ENCODE data around the gene SIGLEC5.

Gene SIGLEC5

DNA sequence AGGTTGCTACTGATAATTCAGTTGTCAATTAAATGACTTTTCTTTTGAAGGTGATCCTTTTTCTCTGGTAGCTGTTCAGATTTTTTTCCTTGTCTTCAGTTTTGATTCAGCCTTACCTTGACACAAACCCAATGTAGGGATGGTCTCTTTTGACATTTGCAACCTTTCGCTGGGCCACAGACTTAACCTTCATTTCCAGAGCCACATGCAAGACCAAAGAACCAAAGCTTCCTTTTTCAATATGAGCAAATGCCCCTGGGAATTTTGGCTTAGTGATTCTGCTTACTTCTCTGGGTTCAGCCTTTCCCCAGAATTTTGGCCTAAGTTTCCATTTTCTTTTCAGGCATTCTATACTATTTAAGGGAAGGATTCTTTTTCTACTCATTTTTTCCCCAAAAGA, 19.6 kb downstream of the SIGLEC5 start:
- H3K4me3 ChIP-seq (ENCODE audit: control insufficient read depth, low read depth, low read length): no peak overlapping the region
- TF ChIP-seq, protein P1, sequence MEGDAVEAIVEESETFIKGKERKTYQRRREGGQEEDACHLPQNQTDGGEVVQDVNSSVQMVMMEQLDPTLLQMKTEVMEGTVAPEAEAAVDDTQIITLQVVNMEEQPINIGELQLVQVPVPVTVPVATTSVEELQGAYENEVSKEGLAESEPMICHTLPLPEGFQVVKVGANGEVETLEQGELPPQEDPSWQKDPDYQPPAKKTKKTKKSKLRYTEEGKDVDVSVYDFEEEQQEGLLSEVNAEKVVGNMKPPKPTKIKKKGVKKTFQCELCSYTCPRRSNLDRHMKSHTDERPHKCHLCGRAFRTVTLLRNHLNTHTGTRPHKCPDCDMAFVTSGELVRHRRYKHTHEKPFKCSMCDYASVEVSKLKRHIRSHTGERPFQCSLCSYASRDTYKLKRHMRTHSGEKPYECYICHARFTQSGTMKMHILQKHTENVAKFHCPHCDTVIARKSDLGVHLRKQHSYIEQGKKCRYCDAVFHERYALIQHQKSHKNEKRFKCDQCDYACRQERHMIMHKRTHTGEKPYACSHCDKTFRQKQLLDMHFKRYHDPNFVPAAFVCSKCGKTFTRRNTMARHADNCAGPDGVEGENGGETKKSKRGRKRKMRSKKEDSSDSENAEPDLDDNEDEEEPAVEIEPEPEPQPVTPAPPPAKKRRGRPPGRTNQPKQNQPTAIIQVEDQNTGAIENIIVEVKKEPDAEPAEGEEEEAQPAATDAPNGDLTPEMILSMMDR (conservative IDR thresholded peaks at IDR 0.05; ENCODE audit: control insufficient read depth, insufficient read depth, low read depth, low read length): no peak
- DNase-seq (ENCODE audit: low read depth): no peak

DNA sequence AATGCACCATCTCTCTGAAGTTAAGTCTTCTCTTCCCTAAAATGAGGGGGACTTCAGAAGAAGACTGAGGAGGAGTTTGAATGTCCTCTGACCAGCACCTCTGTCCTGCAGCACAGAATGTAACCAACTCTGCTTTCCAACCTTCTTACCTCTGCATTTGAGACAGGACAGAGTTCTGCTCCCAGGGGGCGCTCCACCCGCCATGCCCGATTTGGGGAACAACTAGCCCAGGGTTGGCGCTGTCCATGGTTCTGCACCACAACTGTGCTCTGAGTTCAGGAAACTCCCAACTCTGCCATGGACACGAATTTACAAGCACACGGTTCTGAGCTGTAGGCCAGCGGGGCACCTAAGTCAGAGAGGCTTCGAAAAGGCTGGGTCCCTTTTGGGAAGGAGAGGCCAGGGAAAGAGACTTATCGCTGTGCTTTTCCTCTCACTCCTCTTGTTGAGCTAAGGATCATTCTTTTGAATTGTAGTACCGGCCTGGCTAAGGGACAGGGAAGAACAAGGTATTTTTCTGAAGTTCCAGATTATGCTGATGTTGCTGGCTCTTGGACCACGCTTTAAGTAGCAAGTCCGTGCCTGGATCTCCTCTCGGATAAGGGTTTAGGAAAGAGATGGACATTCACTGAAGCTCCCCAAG, 22.2 kb downstream of the SIGLEC5 start:
- TF ChIP-seq, protein P1 (conservative IDR thresholded peaks at IDR 0.05; ENCODE audit: control insufficient read depth, insufficient read depth, low read depth, low read length): peak; percentile 74
- H3K4me3 ChIP-seq (ENCODE audit: control insufficient read depth, low read depth, low read length): no peak overlapping the region
- DNase-seq (ENCODE audit: low read depth): peak; percentile 74

DNA sequence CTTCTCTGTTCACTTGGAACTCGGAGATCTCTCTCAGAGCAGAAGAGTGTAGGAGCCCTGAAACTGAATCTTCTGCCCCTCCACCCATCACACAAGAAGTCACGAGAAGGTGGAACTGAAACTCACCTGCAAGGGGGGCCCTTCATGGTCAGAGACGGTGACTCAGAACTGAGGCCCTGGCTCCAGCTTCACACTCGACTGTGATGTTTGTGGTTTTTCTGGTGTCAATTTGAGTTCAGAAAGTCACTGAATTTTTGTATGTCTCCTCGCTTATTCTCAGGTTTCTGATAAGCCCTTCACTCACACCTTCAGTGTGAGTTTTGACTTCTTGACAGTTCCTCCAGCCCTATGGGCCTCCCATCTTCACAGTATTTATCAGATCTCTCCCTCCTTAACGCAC, 23.1 kb downstream of the SIGLEC5 start:
- TF ChIP-seq, protein P1 (conservative IDR thresholded peaks at IDR 0.05; ENCODE audit: control insufficient read depth, insufficient read depth, low read depth, low read length): no peak
- H3K4me3 ChIP-seq (ENCODE audit: control insufficient read depth, low read depth, low read length): no peak overlapping the region
- DNase-seq (ENCODE audit: low read depth): no peak

DNA sequence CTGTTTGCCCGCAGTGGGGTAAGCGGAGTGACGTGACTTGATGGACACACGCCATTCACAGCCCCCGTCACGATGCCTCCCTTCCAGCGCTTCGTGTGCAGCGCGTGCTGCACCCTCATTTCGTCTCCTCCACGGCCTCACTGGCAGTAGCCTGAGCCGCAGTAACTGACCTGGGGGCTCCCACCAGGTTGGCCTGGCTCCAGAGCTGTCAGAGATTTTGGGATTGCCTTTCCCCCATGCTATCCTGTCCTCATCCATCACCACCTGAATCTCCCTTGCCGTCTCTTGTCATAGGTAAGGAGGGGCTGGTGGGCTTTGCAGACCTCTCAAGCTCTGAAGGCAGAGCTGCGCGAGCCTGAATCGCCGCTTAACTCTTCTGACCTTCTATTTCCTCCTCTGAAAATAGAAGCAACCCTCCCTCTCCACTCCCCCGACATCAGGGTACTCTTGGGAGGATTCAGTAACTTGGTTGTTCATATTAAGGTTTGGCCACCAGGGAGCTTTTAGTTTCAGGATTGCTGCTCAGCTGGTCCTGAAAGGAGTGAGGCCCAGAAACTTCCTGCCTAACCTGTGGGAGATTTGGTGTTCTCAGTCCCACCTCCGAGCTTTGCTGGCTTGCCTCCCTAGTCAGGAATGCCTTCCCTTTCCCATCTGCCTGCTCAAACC, 27.9 kb downstream of the SIGLEC5 start:
- TF ChIP-seq, protein P1 (conservative IDR thresholded peaks at IDR 0.05; ENCODE audit: control insufficient read depth, insufficient read depth, low read depth, low read length): no peak
- DNase-seq (ENCODE audit: low read depth): no peak
- no peak overlapping the region for H3K4me3 ChIP-seq (ENCODE audit: control insufficient read depth, low read depth, low read length)

DNA sequence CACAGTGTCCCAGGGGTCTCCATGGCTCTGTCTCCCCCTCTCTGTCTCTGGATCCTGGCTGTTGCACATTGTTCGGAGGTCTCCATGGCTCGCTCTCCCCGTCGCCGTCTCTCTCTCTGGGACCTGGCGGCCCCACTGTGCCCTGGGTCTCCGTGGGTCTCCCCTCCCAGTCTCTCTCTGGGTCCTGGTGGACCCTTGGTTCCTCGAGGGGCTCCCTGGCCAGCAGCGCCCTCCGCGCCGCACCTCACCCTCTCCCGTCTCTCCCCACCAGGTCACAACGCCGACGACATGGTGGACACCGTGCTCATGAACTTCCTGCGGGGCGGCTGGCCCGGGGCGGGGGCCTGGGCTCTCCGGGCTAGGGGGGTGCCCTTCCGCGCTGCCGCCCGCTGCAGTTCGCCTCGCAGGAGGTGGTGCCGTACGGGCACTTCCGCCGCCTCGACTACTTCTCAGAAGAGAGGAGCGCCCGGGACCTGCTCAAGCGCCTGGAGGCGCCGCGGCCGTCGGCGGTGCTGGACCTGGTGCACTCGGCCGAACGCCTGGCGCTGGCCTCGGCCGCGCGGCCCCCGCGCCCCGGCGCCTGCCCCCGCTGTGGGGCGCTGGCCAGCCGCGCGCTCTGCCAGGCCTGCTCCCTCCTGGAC, 29.1 kb downstream of the SIGLEC5 start:
- no peak for DNase-seq (ENCODE audit: low read depth)
- no peak overlapping the region for H3K4me3 ChIP-seq (ENCODE audit: control insufficient read depth, low read depth, low read length)
- TF ChIP-seq, protein P1 (conservative IDR thresholded peaks at IDR 0.05; ENCODE audit: control insufficient read depth, insufficient read depth, low read depth, low read length): no peak

DNA sequence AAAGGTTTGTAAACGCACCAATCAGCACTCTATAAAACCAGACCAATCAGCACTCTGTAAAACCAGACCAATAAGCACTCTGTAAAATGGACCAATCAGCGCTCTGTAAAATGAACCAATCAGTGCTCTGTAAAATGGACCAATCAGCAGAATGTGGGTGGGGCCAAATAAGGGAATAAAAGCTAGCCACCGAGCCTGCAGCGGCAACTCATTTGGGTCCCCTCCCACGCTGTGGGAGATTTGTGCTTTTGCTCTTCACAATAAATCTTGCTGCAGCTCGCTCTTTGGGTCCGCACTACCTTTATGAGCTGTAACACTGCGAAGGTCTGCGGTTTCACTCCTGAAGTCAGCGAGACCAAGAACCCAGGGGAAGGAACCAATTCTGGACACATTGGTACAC, 31.1 kb downstream of the SIGLEC5 start:
- H3K4me3 ChIP-seq (ENCODE audit: control insufficient read depth, low read depth, low read length): no peak overlapping the region
- TF ChIP-seq, protein P1 (conservative IDR thresholded peaks at IDR 0.05; ENCODE audit: control insufficient read depth, insufficient read depth, low read depth, low read length): no peak
- no peak for DNase-seq (ENCODE audit: low read depth)

Measured in fibroblast of mammary gland (primary cell).